ENCODE measurements around the gene RAB33A.

RAB33A gene

DNA sequence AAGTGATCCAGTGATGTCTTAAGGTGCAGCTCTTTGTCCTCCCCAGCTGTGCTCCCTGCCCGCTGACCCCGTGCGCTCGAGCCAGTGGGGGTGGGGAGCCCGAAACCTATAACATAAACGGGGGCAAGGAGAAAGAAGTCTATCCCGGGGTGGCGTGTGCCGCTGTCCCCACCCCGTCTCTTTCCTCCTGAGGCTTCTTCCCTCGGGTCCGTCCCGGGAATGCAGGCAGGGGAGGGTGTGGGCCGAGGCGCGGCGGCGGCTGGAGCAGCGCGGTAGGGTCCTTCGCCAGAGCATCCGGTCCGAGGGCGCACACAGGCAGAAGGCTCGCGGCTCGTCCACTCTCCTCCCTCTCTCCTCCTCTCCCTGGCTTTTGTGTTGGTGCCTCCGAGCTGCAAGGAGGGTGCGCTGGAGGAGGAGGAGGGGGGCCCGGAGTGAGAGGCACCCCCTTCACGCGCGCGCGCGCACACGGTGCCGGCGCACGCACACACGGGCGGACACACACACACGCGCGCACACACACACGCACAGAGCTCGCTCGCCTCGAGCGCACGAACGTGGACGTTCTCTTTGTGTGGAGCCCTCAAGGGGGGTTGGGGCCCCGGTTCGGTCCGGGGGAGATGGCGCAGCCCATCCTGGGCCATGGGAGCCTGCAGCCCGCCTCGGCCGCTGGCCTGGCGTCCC, at the start of gene RAB33A:
Gene RAB33A, plus strand, starts transcription at position 517 of the 681 bp plus-strand sequence. Its CDS starts 101 bp downstream, at position 618.
- DNase-seq, result no peak

DNA sequence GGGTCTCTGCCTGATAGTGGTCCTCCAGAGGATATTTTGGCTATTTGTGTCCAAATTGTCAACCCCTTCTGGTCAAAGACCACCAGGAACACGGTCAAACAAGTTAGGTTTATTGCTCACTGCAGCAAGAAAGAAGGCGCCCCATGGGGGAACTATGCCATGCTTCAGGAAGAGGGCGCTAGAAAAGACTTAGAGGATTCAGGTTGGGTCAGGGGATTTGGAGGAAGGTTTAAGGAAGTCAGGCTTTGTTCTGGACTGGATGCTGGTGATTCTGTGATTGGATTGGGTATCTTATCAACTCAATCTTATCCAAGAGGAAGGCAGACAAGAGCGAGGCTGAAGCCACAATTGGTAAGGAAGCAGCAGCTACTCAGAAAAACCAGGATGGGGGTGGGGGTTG, 47.2 kb upstream of the RAB33A start:
- no peak for DNase-seq

DNA sequence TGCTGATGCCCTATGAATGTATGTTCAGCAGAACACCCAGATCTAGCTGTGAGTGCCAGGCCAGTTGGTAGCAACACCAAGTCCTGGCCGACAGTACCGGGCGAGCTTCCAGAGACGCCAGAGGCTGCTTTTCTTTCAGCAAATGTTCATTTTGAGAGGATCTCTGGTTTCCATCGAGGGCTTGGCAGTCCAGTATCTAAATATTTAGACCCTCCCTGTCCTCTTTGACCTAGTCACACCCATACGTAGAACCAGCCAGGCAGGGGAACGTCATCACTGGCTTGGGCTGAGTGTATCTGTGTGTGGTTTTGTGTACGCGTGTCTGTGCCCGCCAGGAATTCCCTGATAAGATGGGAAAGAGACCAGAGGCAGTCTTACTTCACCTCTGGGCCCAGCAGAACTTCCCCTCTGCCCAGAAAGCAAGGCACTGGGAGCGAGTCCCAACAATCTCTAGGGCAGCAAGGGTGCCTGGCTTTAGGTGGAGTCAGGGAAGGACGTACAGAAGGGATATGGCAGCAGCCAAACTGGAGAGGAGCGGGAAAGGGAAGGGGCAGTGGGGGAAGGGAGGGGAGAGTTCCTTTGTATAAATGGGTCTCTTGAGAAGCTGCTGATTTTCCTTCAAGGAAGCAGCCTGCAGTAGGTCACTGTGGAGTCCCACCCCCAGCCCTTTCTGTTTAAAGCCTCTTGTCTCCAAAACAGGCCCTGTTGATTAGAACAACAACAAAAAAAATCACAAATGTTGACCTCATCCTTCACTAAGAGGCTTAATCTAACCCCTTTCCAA, 46.5 kb upstream of the RAB33A start:
- no peak for DNase-seq

DNA sequence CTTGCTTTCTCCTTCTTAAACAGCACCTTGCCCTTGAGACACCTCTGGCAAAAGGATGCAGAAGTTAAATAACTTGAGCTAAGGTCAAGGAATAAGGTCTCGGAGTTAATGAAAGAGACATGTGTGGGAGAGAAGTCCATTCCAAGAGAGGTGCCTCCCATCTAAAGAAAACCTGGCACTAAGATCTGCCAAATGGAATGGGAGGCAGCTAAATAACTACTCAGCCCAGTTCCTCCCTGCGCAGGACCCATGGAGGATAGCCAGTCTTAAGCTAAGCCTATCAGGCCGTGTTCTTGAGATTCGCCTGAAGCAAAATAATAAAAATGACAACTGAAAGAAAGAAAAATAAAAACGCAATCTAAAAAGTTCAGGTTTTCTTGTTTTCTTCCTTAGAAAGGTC, 40.8 kb upstream of the RAB33A start:
- no peak for DNase-seq

DNA sequence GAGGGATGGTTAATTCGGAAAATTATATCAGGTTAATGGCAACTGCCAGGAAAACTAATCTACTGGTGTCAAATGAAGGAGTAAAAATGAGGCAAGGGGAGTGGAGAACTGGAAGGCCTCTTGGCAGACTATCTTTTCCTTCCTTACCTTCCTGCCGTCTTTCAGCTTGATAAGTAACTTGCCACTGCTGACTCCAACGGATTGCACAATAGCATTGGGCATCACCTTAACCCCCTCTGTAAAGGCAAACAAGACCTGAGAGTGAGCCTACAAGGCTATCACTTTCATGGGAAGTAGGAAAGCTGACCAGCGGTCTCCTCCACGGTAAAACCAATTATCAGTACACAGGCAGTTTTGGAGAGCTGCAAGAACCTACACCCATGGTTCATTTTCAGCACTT, 35.3 kb upstream of the RAB33A start:
- no peak for DNase-seq

DNA sequence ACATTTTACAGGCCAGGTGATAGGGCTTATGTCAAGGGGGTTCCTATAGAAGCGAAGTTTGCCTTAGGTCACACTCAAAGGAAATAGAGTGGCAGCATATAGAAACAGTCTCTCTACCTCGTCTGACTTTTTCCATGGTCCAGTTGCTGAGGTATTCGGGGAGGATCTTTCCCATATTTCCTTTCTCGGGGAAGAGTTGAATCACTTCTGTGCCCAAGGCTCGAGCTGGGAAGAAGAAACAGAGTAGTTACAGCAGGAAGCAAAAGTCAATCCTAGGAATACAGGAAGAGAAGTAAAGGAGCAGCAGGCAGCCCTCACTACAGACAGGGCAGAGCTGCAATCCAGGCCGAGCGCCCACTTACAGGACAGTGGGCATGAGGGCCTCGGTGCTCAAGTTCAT, 34.8 kb upstream of the RAB33A start:
- DNase-seq, result no peak

DNA sequence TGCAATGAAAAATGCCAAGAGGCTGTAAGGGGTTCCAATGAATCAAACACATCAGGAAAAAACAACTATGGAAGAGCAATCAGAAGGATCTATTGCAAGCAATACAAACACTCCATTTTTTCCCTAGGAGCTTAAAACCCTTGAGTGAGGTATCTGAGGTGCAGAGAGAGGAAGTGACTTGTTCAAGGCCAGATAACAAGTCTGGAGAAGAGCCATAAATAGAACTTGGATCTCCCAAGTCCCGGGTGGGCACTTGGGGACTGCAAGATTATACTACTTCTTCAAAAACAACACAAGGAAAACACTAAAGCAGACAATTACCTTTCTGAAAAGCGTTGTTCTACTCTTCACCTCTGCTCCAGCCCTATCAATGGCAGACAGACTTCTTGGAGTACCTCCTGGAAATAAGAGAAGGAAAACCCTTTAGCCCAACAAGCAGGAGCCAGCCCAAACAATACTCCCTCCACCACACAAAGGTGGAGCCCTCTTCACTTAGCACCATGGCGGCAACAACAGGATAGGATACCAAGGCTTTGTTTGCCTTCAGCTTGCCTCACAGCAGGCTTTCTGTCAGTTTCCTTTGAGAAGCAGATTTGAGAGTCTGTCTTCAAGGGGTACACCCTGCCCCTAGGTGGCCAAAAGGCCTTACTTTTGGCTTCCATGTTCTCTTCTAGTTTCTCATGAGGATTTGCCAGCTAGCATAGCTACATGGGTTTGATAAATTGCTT, 32.1 kb upstream of the RAB33A start:
- DNase-seq, result peak; percentile 12

DNA sequence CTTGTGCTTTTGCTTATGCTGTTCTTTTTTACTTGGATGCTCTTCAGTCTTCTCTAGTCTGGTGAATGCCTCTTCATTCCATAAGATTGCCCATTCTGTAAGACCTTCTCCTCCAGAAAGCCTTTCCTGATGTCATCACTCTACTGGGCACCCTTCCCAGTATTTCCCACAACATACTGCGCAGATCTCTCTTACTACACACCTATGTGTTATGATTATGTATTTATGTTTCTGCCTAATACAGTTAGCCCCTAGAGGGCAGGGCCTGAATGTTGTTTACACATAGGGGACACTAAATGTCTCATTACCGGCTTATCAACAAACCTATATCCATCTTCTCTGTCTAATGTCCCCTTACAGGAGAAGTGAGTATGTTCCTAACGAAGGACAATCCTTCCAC, 27.3 kb upstream of the RAB33A start:
- no peak for DNase-seq

DNA sequence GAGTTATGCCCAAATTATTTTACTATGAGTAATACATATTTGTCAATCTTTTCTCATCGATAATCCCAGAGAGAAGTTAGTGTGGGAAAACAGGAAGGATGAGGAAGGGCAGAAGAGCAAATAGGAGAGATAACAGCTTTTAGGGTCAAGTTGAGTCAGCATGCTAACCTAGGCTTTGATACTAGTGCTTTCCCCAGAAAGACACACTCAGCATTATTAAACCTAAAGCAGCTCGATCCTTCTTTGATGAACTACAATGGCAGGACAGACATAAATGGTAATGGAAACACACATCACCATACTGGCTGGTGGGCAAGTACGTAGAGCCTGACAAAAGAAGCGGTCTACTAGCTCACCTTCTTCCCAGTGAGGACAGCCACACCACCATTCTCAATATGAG, 26.6 kb upstream of the RAB33A start:
- DNase-seq, result no peak

DNA sequence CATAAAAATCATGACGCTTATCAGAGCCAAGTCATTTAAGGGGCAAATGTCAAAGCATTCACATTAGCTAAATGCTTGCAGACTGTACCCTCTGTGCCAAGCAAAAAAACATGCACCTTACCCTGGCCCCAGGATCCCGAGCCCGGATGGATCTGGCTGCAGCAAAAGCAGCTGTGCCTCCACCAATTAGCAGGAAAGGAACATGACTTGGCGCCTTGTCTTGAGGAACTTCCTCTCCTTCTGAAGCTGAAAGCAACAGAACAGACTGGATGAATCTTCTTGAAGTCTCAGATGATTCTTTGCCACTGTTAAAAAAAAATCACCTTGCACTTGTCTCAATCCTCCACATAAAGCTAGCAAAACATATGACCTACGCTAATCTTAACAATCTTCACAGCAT, 24.1 kb upstream of the RAB33A start:
- DNase-seq, result no peak

DNA sequence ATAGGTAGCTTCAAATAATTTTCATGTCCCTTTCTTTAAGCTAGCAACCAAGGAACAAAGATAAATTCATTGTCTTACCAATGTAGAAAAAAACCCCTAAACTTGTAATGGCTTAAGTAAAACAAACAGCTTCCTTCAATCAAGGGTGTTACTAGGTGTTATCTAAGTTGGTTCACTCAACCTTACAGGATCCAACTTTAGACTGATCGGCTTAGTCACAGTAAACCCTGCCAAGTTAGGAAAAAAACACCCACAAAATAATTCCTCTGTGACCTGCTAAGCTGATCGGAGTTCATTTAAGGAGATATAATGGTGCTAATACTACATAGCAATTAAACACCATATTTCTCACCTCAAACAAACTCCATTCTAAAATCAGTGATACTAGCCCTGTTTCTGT, 16.2 kb upstream of the RAB33A start:
- no peak for DNase-seq

DNA sequence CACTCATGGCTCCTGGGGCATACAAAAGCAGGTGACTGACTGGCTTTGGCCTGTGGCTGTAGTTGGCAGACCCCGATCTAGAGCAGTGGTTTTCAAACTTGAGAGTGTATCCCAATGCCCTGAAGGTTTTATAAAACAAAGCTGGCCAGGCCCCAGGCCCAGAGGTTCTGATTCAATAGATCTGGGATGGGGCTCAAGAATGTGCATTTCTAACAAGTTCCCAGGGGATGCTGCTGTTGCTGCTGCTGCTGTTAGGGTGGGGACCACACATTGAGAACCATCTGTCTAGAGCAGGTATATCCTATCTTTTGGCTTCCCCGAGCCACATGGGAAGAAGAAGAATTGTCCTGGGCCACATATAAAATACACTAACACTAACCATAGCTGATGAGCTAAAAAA, 13.5 kb upstream of the RAB33A start:
- DNase-seq, result no peak

DNA sequence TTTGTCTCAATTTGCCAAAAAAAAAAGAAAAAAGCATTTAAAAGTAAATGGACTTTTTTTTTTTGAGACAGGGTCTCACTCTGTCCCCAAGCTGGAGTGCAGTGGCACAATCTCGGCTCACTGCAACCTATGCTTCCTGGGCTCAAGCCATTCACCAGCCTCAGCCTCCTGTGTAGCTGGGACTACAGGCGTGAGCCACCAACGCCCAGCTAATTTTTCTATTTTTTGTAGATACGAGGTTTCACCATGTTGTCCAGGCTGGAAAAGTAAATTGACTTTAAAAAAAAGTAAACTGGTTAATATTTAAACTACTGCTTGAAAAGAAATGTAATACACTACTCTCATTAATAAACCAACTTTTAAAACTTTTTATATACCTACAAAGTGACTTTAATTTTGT, 12.0 kb upstream of the RAB33A start:
- DNase-seq, result no peak

DNA sequence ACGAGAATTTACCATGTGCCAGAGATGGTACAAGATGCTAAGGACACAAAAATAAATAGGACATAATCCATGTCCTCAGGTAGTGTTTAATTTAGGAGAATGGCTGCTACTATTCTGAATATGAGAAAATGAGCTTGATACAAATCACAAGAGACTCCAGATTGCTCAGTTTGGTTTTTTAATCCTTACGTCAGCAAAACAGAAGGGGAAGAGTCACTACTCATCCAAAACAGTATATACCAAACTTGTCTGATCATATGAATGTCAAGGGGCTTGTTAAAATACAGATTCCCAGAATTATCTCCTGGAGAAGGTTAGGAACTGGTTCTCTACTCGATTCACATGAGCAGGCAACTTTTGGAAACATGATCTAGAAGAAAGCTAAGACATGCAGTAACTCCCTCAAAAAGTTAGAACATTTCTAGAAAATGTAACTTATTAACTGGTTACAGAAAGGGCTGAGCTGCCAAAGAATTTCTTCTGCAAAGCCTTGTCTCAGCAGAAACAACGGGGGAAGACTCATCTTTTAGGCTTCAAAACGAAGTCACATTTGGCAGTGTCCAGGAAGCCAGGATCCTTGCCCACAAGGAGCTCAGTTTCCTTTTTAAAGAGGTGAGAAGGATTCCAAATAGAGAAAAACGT, 9.5 kb upstream of the RAB33A start:
- DNase-seq, result no peak

DNA sequence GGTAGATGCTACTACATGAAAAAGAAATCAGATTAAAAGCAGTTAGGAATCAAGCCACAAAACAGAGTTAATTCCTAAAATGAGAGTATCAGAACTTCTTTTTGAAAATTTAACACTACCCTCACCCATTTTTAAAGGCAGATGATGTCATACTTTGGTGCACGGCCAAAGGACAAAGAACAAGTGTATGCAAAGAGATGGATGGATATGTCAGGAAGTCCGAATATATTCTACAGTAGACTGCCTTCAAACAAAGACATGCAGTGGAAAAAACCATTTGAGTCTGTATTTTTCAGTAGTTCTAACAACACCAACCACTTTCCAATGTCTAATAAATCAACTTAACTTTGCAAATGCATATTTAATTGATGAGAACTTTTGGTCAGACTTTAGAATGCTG, 8.4 kb upstream of the RAB33A start:
- no peak for DNase-seq

DNA sequence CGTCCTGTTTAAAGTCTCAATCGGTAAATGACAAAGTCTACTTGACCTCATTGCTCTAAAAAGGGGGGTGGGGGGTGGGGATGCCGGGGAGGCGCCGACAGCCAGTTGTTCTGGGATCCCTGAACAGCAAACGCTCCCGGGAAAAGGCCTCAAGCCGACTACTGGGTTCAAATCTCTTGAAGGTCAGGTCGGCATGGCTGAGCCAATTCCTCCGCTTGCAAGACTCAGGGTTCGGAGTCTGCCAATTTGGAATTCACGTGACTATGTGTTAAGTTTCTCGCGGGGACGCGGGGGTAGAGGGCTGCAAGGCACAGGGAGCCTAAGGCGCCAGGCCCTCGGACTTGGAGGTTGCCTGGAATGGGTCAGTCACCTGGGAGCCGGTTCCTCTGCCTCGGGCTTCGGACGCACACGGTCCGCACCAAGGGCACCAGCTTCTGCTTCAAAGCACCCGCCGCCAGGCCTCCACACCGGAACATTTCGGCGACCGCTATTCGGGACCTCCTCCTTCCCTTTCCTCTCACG, 6.5 kb upstream of the RAB33A start:
- DNase-seq, result peak; percentile 29

DNA sequence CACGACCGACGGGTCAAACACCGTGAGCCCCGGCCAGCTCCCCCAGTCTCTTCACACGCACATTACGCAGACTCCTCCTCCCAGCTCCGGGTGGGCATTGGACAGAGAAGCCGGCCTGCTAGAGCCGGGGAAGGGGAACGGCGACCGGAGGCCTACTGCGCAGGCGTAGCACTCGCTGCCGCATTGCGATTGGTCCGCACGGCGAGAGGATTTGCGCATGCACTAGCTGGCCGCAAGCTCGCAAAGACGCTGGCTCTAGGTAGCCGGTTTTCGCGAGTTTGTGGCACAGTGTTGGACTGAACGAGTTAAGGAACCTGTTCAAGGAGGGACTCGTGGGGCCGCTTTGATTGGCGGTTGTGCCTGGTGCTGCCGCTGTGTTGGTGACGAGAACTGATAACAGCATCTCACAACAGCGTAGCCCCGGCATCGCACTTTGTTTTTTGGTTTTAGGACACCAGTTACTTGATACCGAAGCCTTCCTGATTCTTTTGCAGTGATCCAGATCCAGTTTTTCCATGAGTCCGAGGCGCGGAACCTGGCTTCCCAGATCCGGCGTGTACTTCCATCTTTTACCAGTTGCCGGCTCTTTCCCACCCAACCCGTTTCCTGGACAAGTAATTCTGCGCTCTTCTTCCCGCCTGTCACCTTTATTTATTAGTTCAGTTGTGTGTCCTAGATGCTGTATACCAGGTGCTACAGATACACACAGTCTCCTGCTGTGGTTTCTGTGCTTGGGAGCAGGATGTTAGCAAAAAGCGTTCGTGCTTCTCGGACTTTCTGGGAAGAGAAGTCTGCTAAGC, 5.9 kb upstream of the RAB33A start, which contains the start of gene AIFM1:
Gene AIFM1, minus strand, starts transcription at position 139 of the 800 bp plus-strand sequence. CDS start 185 bp downstream, outside the sequence.
- DNase-seq, result peak; percentile 95

DNA sequence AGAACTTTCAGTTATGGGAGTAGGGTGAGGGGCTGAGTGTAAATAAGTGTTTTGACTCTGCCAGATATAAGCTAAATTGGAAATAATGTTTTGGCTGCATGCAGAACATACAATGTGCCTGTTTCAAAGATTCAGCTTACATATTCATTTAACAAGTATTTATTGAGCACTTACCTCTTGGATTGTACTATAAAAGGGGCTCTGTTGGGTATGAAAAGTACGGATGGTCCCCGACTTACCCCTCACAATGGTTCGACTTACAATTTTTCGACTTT, 5.3 kb upstream of the RAB33A start:
- no peak for DNase-seq

DNA sequence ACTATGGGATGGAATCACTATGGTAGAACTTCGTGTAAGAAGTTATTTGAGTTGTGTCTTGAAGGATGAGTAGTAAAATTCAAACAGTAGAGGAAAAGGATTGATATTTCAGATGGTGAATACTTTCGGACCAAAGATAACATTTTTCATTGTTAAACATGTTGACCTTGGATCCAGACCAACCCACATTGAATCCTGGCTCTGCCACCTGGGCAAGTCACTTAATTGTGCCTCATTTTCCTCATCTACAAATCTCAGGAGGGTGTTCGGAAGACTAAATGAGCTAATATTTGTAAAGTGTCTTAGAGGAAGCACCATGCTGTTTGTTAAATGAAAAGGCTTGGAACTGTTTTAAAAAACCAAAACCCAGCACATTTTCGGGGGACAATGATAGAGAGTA, 4.7 kb upstream of the RAB33A start:
- DNase-seq, result no peak

DNA sequence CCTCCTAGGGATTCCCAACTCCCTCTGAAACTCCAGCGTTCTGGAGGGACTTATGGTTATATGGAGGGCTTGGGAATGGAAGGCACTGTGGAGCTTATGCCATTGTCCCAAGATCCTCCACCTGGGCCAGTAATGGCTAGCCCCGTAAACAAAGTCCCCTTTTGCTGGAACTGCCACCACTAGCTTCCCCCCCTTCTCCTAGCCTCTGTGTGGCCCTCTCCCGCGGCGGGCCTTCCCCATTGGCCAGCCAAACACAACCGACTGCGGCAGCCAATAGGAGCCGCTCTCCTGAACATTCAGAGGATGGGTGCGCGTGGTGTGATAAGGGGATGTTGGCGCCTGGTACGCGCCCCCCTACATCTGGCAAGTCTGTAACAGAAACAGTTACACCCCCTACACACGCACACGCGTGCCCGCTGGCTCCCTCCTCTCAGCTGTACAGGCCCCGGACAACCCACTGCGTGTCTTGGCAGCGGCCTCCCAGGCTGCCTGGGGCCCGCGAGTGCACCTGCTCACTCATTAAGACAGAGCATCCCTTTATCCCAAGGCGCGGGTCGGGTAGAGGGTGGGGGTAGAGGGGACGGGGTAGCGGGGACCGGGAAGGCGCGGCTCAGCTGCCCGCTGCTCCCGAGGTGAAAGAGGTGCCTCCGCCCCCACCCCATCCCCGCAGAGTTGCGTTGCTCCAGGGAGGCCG, 863 bp upstream of the RAB33A start:
- DNase-seq, result peak; percentile 77

DNA sequence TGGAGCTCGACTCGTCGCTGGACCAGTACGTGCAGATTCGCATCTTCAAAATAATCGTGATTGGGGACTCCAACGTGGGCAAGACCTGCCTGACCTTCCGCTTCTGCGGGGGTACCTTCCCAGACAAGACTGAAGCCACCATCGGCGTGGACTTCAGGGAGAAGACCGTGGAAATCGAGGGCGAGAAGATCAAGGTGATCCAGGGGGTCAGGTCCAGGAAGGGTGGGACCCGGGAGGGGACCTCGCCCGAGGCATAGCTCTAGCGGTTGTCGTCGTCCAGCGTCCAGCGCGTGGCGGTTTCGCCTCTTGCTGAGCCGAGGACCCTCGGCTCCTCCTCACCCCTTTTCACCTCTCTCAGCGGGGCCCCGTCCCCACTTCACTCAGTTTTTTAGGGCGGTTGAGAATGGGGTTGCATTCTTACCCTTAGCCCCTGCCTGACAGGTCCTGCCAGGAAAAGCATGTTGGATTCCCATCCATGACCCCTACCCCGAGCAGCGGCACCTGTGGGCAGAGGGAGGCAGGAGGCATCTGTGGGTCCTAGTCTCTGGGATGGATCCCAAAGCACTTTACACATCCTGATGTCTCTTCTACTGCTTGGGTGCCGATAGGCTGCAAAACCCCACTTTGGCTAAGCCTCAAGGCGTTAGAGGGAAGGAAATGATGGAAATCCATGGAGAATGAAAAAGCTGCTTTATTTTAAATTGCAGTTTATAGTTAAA, 524 bp downstream of the RAB33A start:
- DNase-seq, result no peak
